ENCODE results near the gene NTF3.

DNA sequence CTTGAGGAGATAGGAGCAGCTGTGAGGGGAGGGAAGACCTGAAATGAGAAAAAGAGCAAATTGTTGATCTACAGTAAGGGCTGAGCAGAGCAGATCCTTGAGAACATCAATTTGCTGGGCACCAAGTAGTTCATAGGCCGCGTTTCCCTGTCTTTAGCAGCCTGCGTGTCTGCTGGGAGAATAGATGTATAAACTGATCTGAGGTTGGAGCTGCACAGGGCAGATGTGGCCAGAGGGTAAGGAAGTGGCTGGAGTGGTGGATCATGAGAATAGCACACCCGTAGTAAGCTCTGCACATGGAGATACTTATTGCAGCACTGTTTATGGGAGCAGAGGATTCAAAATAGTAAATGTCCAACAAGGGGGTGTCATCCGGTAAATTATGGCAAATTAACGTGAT, 44.4 kb downstream of the NTF3 start:
- TF ChIP-seq, protein P1, sequence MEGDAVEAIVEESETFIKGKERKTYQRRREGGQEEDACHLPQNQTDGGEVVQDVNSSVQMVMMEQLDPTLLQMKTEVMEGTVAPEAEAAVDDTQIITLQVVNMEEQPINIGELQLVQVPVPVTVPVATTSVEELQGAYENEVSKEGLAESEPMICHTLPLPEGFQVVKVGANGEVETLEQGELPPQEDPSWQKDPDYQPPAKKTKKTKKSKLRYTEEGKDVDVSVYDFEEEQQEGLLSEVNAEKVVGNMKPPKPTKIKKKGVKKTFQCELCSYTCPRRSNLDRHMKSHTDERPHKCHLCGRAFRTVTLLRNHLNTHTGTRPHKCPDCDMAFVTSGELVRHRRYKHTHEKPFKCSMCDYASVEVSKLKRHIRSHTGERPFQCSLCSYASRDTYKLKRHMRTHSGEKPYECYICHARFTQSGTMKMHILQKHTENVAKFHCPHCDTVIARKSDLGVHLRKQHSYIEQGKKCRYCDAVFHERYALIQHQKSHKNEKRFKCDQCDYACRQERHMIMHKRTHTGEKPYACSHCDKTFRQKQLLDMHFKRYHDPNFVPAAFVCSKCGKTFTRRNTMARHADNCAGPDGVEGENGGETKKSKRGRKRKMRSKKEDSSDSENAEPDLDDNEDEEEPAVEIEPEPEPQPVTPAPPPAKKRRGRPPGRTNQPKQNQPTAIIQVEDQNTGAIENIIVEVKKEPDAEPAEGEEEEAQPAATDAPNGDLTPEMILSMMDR (conservative IDR thresholded peaks at IDR 0.05; ENCODE audit: low read length) = no peak
- TF ChIP-seq EZH2phosphoT487 (IDR thresholded peaks at IDR 0.05; ENCODE audit: borderline replicate concordance) = no peak

All from Loucy (cell line).